ENCODE results near the gene TMEM143.

TMEM143 gene

GRCh38 chr19:48342414-48342738, 21.4 kb downstream of the TMEM143 start:
- Histone ChIP-seq H3K27me3 (ENCODE audit: control insufficient read depth in 1 of 2, insufficient read depth in 2 of 2, low read length in 2 of 2) (no peaks in the 10 kb centered on the region), H3K4me1 (ENCODE audit: control insufficient read depth in 1 of 2, insufficient read depth in 2 of 2, low read length in 2 of 2) (no peaks in the 10 kb centered on the region), H3K9ac (ENCODE audit: low read depth in 1 of 2, low read length in 2 of 2) (no peak overlapping the region), H3K4me3 (ENCODE audit: low read depth in 1 of 2, low read length in 2 of 2) (no peak overlapping the region), H3K9me3 (ENCODE audit: control insufficient read depth in 1 of 2, low read length in 2 of 2) (no peaks in the 10 kb centered on the region), H3K27ac (ENCODE audit: low read depth, low read length) (no peak overlapping the region), H3K36me3 (ENCODE audit: control insufficient read depth in 1 of 2, insufficient read depth in 2 of 2, low read length in 2 of 2) (peaks cover 6 to 9% of the 10 kb centered on the region in 2 donors)

GRCh38 chr19:48341515-48342413, 22.0 kb downstream of the TMEM143 start:
- no peaks in the 10 kb centered on the region for H3K9me3 ChIP-seq (ENCODE audit: control insufficient read depth in 1 of 2, low read length in 2 of 2)
- H3K9ac ChIP-seq (ENCODE audit: low read depth in 1 of 2, low read length in 2 of 2), result no peak overlapping the region
- peaks cover 6 to 9% of the 10 kb centered on the region in 2 donors for H3K36me3 ChIP-seq (ENCODE audit: control insufficient read depth in 1 of 2, insufficient read depth in 2 of 2, low read length in 2 of 2)
- H3K27me3 ChIP-seq (ENCODE audit: control insufficient read depth in 1 of 2, insufficient read depth in 2 of 2, low read length in 2 of 2), result no peaks in the 10 kb centered on the region
- no peak overlapping the region for H3K27ac ChIP-seq (ENCODE audit: low read depth, low read length)
- H3K4me1 ChIP-seq (ENCODE audit: control insufficient read depth in 1 of 2, insufficient read depth in 2 of 2, low read length in 2 of 2), result no peaks in the 10 kb centered on the region
- no peak overlapping the region for H3K4me3 ChIP-seq (ENCODE audit: low read depth in 1 of 2, low read length in 2 of 2)

GRCh38 chr19:48340995-48341394, 22.7 kb downstream of the TMEM143 start:
- no peaks in the 10 kb centered on the region for H3K9me3 ChIP-seq (ENCODE audit: control insufficient read depth in 1 of 2, low read length in 2 of 2)
- H3K27me3 ChIP-seq (ENCODE audit: control insufficient read depth in 1 of 2, insufficient read depth in 2 of 2, low read length in 2 of 2), result no peaks in the 10 kb centered on the region
- no peak overlapping the region for H3K9ac ChIP-seq (ENCODE audit: low read depth in 1 of 2, low read length in 2 of 2)
- peaks cover 6 to 9% of the 10 kb centered on the region in 2 donors for H3K36me3 ChIP-seq (ENCODE audit: control insufficient read depth in 1 of 2, insufficient read depth in 2 of 2, low read length in 2 of 2)
- no peak overlapping the region for H3K27ac ChIP-seq (ENCODE audit: low read depth, low read length)
- no peak overlapping the region for H3K4me3 ChIP-seq (ENCODE audit: low read depth in 1 of 2, low read length in 2 of 2)
- H3K4me1 ChIP-seq (ENCODE audit: control insufficient read depth in 1 of 2, insufficient read depth in 2 of 2, low read length in 2 of 2), result no peaks in the 10 kb centered on the region

- H3K27me3 ChIP-seq (ENCODE audit: control insufficient read depth in 1 of 2, insufficient read depth in 2 of 2, low read length in 2 of 2), result no peaks in the 10 kb centered on the region
- H3K4me3 ChIP-seq (ENCODE audit: low read depth in 1 of 2, low read length in 2 of 2), result no peak overlapping the region
- H3K27ac ChIP-seq (ENCODE audit: low read depth, low read length), result no peak overlapping the region
- no peak overlapping the region for H3K9ac ChIP-seq (ENCODE audit: low read depth in 1 of 2, low read length in 2 of 2)
- H3K4me1 ChIP-seq (ENCODE audit: control insufficient read depth in 1 of 2, insufficient read depth in 2 of 2, low read length in 2 of 2), result no peaks in the 10 kb centered on the region
- H3K9me3 ChIP-seq (ENCODE audit: control insufficient read depth in 1 of 2, low read length in 2 of 2), result no peaks in the 10 kb centered on the region
- H3K36me3 ChIP-seq (ENCODE audit: control insufficient read depth in 1 of 2, insufficient read depth in 2 of 2, low read length in 2 of 2), result peaks cover 6 to 9% of the 10 kb centered on the region in 2 donors
Observed at GRCh38 chr19:48338802-48339503, 24.8 kb downstream of the TMEM143 start.

GRCh38 chr19:48338253-48338755, 25.4 kb downstream of the TMEM143 start:
- H3K9ac ChIP-seq (ENCODE audit: low read depth in 1 of 2, low read length in 2 of 2), result no peak overlapping the region
- H3K4me1 ChIP-seq (ENCODE audit: control insufficient read depth in 1 of 2, insufficient read depth in 2 of 2, low read length in 2 of 2), result peaks cover 4% of the 10 kb centered on the region in 2 donors
- H3K9me3 ChIP-seq (ENCODE audit: control insufficient read depth in 1 of 2, low read length in 2 of 2), result no peaks in the 10 kb centered on the region
- H3K36me3 ChIP-seq (ENCODE audit: control insufficient read depth in 1 of 2, insufficient read depth in 2 of 2, low read length in 2 of 2), result peaks cover 6 to 9% of the 10 kb centered on the region in 2 donors
- no peak overlapping the region for H3K4me3 ChIP-seq (ENCODE audit: low read depth in 1 of 2, low read length in 2 of 2)
- no peak overlapping the region for H3K27ac ChIP-seq (ENCODE audit: low read depth, low read length)
- no peaks in the 10 kb centered on the region for H3K27me3 ChIP-seq (ENCODE audit: control insufficient read depth in 1 of 2, insufficient read depth in 2 of 2, low read length in 2 of 2)

GRCh38 chr19:48333467-48334384, 30.0 kb downstream of the TMEM143 start:
- Histone ChIP-seq H3K9ac (ENCODE audit: low read depth in 1 of 2, low read length in 2 of 2) (peak overlapping the region; percentile 94 to 97), H3K36me3 (ENCODE audit: control insufficient read depth in 1 of 2, insufficient read depth in 2 of 2, low read length in 2 of 2) (no peaks in the 10 kb centered on the region), H3K27ac (ENCODE audit: low read depth, low read length) (peak overlapping the region; percentile 95), H3K4me1 (ENCODE audit: control insufficient read depth in 1 of 2, insufficient read depth in 2 of 2, low read length in 2 of 2) (peaks cover 28 to 40% of the 10 kb centered on the region in 2 donors), H3K4me3 (ENCODE audit: low read depth in 1 of 2, low read length in 2 of 2) (peak overlapping the region; percentile 71 to 89), H3K27me3 (ENCODE audit: control insufficient read depth in 1 of 2, insufficient read depth in 2 of 2, low read length in 2 of 2) (no peaks in the 10 kb centered on the region), H3K9me3 (ENCODE audit: control insufficient read depth in 1 of 2, low read length in 2 of 2) (peaks cover 0 to 2% of the 10 kb centered on the region in 2 donors)

GRCh38 chr19:48332662-48333466, 30.9 kb downstream of the TMEM143 start:
- H3K27me3 ChIP-seq (ENCODE audit: control insufficient read depth in 1 of 2, insufficient read depth in 2 of 2, low read length in 2 of 2), result no peaks in the 10 kb centered on the region
- H3K9me3 ChIP-seq (ENCODE audit: control insufficient read depth in 1 of 2, low read length in 2 of 2), result peaks cover 0 to 5% of the 10 kb centered on the region in 2 donors
- H3K9ac ChIP-seq (ENCODE audit: low read depth in 1 of 2, low read length in 2 of 2), result peak overlapping the region; percentile 94 to 97
- peak overlapping the region; percentile 71 to 89 for H3K4me3 ChIP-seq (ENCODE audit: low read depth in 1 of 2, low read length in 2 of 2)
- no peaks in the 10 kb centered on the region for H3K36me3 ChIP-seq (ENCODE audit: control insufficient read depth in 1 of 2, insufficient read depth in 2 of 2, low read length in 2 of 2)
- peak overlapping the region; percentile 95 for H3K27ac ChIP-seq (ENCODE audit: low read depth, low read length)
- peaks cover 28 to 40% of the 10 kb centered on the region in 2 donors for H3K4me1 ChIP-seq (ENCODE audit: control insufficient read depth in 1 of 2, insufficient read depth in 2 of 2, low read length in 2 of 2)

- peak overlapping the region; percentile 48 for H3K27ac ChIP-seq (ENCODE audit: low read depth, low read length)
- H3K9ac ChIP-seq (ENCODE audit: low read depth in 1 of 2, low read length in 2 of 2), result peak overlapping the region; percentile 21 to 42
- H3K4me3 ChIP-seq (ENCODE audit: low read depth in 1 of 2, low read length in 2 of 2), result peak overlapping the region; percentile 51 to 71
- H3K27me3 ChIP-seq (ENCODE audit: control insufficient read depth in 1 of 2, insufficient read depth in 2 of 2, low read length in 2 of 2), result no peaks in the 10 kb centered on the region
- H3K4me1 ChIP-seq (ENCODE audit: control insufficient read depth in 1 of 2, insufficient read depth in 2 of 2, low read length in 2 of 2), result peaks cover 28 to 44% of the 10 kb centered on the region in 2 donors
- H3K9me3 ChIP-seq (ENCODE audit: control insufficient read depth in 1 of 2, low read length in 2 of 2), result peaks cover 0 to 5% of the 10 kb centered on the region in 2 donors
- no peaks in the 10 kb centered on the region for H3K36me3 ChIP-seq (ENCODE audit: control insufficient read depth in 1 of 2, insufficient read depth in 2 of 2, low read length in 2 of 2)
Observed at GRCh38 chr19:48332351-48332661, 31.4 kb downstream of the TMEM143 start.

GRCh38 chr19:48330012-48330681, 33.6 kb downstream of the TMEM143 start:
- Histone ChIP-seq H3K36me3 (ENCODE audit: control insufficient read depth in 1 of 2, insufficient read depth in 2 of 2, low read length in 2 of 2) (no peaks in the 10 kb centered on the region), H3K4me1 (ENCODE audit: control insufficient read depth in 1 of 2, insufficient read depth in 2 of 2, low read length in 2 of 2) (peaks cover 39 to 57% of the 10 kb centered on the region in 2 donors), H3K27me3 (ENCODE audit: control insufficient read depth in 1 of 2, insufficient read depth in 2 of 2, low read length in 2 of 2) (no peaks in the 10 kb centered on the region), H3K27ac (ENCODE audit: low read depth, low read length) (peak overlapping the region; percentile 89), H3K9ac (ENCODE audit: low read depth in 1 of 2, low read length in 2 of 2) (peak overlapping the region; percentile 81), H3K4me3 (ENCODE audit: low read depth in 1 of 2, low read length in 2 of 2) (peak overlapping the region; percentile 73 to 76), H3K9me3 (ENCODE audit: control insufficient read depth in 1 of 2, low read length in 2 of 2) (peaks cover 0 to 5% of the 10 kb centered on the region in 2 donors)
